HFFc6 (cell line): ENCODE measurements around the gene FNDC3B. TPM values are rescaled to one million over a fixed set of nuclear protein-coding genes. Genes with fewer than 3 reads are reported as not detected.

Experiments
- DNase-seq: peaks from one replicate; pipeline ENCODE4 v3.0.0-alpha.2; 2018
- H3K27ac Mint-ChIP-seq: 2 replicates; pipeline ENCODE4 v1.8.0; 2020; ENCODE audit warnings: mild to moderate bottlenecking, mixed read lengths
- H3K27me3 Mint-ChIP-seq: 2 replicates; pipeline ENCODE4 v1.8.0; 2021; ENCODE audit warnings: mild to moderate bottlenecking, moderate library complexity, mixed read lengths; ENCODE audit not compliant: insufficient read depth
- H3K36me3 Mint-ChIP-seq: 2 replicates; pipeline ENCODE4 v1.8.0; 2021; ENCODE audit warnings: low read depth, mixed read lengths
- H3K4me1 Mint-ChIP-seq: 2 replicates; pipeline ENCODE4 v1.8.0; 2020; ENCODE audit warnings: low read depth, mixed read lengths
- H3K4me3 Mint-ChIP-seq: 2 replicates; pipeline ENCODE4 v1.8.0; 2020; ENCODE audit warnings: mild to moderate bottlenecking, moderate library complexity, mixed read lengths
- H3K9me3 Mint-ChIP-seq: 2 replicates; pipeline ENCODE4 v1.8.0; 2020; ENCODE audit warnings: mild to moderate bottlenecking, mixed read lengths
- CTCF ChIP-seq: fragments of 200-600 bp; sonication (generic); IDR thresholded peaks from 2 replicates; pipeline ENCODE4 v1.5.0; 2021; ENCODE audit warnings: antibody characterized with exemption, mild to moderate bottlenecking
- total RNA-seq, 6 experiments: library from RNA; stranded (reverse); fragmentation: NEBNext Ultra II Directional; extraction: Animal tissue kit (Norgen Biotek cat#: 25700); gene quantifications; 2 replicates in 1 of 6; 3 replicates in 5 of 6; pipeline ENCODE4 v1.2.3, GENCODE V29; 2021

FNDC3B gene
- total RNA-seq, 6 experiments from 2014 or later = 133 to 192 (median 155) TPM

GRCh38 chr3:172447611-172448579 lies 408.5 kb downstream of the FNDC3B start, which contains the start of gene GHSR:
Gene GHSR (minus strand): TSS chr3:172448456. CDS start chr3:172448413, 43 bp downstream.
- Mint-ChIP-seq H3K9me3 (peaks cover 17% of the 10 kb centered on the region), H3K27me3 (peaks cover 40% of the 10 kb centered on the region), H3K27ac (no peak within 1 kb of the TSS), H3K4me3 (no peak within 1 kb of the TSS), H3K36me3 (peaks cover 19% of the 10 kb centered on the region), H3K4me1 (no peaks in the 10 kb centered on the region; the same call in 1 of the 2 replicates)
- TF ChIP-seq CTCF = no peak
- DNase-seq = no peak

GRCh38 chr3:172448661-172449465 lies 409.5 kb downstream of the FNDC3B start:
- Mint-ChIP-seq H3K27me3 (peaks cover 41% of the 10 kb centered on the region), H3K36me3 (peaks cover 19% of the 10 kb centered on the region), H3K4me1 (peaks cover under 1% of the 10 kb centered on the region; the same call in 1 of the 2 replicates), H3K4me3 (no peak overlapping the region), H3K9me3 (peaks cover 17% of the 10 kb centered on the region), H3K27ac (no peak overlapping the region)
- DNase-seq = no peak
- TF ChIP-seq CTCF = no peak

GRCh38 chr3:172449466-172450149 lies 410.2 kb downstream of the FNDC3B start:
- no peak overlapping the region for H3K27ac Mint-ChIP-seq
- H3K27me3 Mint-ChIP-seq = peaks cover 47% of the 10 kb centered on the region
- DNase-seq = no peak
- H3K9me3 Mint-ChIP-seq = peaks cover 17% of the 10 kb centered on the region
- H3K4me3 Mint-ChIP-seq = no peak overlapping the region
- peaks cover 19% of the 10 kb centered on the region for H3K36me3 Mint-ChIP-seq
- TF ChIP-seq CTCF = no peak
- peaks cover 6% of the 10 kb centered on the region; the same call in 1 of the 2 replicates for H3K4me1 Mint-ChIP-seq

Other genes with a start within 250 kb of the FNDC3B start
- 1 to 10 TPM; 4.1 to 6.0 (median 5.3) TPM for gene PLD1, start 229.1 kb upstream of the FNDC3B start, total RNA-seq
- not detected for gene TMEM212, start 196.2 kb upstream of the FNDC3B start, total RNA-seq